Neuron (in vitro differentiated cells): ENCODE data around the gene GLA.
A peak's percentile ranks its signal among the peaks of the same experiment; 100 is the strongest.

Source experiments
- H2AFZ ChIP-seq: one replicate; pipeline ENCODE4 v1.6.1; 2013; ENCODE audit warnings: low read depth, mild to moderate bottlenecking, inconsistent platforms, low read length, moderate library complexity
- H3K27me3 ChIP-seq: one replicate; pipeline ENCODE4 v1.6.1; 2013; ENCODE audit warnings: low read length; ENCODE audit not compliant: insufficient read depth
- H3K36me3 ChIP-seq: one replicate; pipeline ENCODE4 v1.6.1; 2013; ENCODE audit warnings: low read length; ENCODE audit not compliant: insufficient read depth
- H3K4me1 ChIP-seq: one replicate; pipeline ENCODE4 v1.6.1; 2013; ENCODE audit warnings: low read length; ENCODE audit not compliant: insufficient read depth
- H3K4me3 ChIP-seq: 2 replicates; pipeline ENCODE4 v1.5.1; 2013; ENCODE audit warnings: mild to moderate bottlenecking, low read length, moderate library complexity
- H3K9me3 ChIP-seq: one replicate; pipeline ENCODE4 v1.6.1; 2013; ENCODE audit warnings: low read length

The GLA gene

DNA sequence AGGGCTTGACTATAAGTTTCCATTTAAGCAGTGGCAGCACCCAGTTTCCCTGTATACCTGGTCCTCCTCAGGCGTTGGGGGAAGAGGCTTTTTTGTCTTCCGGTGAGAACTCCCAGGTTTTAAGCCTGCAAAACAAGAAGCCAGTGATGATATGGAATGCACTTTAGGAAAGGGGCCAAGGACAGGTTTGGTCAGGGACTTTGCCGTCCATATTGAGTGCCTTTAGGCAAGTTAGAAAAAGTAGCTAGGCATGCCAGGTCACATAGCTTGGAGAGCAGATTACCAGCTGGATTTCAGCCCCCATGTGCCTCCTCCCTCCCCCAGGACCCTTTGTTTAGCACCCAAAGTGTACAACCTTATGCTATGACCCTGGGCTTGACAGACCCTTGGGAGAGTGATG, 45.6 kb downstream of the GLA start:
- Histone ChIP-seq H3K27me3 (no peaks in the 10 kb centered on the region), H3K4me1 (no peaks in the 10 kb centered on the region), H3K36me3 (no peaks in the 10 kb centered on the region), H3K9me3 (no peaks in the 10 kb centered on the region), H3K4me3 (no peak overlapping the region), H2AFZ (no peak overlapping the region)

DNA sequence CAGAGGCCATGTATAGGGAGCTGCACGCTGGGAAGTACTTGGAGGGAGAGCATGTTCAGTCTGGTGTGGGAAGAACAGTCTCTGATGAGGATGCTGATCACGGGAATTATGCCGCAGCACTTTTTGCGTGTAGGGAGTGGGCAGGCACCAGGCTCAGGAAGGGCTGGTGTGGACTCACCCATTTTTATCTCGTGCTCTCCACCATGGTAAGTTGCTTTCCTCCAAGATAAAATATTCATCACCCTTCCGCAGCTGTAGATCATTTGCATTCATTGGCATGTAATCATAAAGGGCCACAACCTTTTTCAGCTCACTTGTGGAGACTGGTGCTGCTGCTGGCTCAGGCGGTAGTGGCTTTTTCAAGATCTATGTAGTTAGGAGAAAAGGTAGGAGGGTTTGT, 47.3 kb downstream of the GLA start:
- H3K27me3 ChIP-seq, result no peaks in the 10 kb centered on the region
- no peak overlapping the region for H2AFZ ChIP-seq
- H3K4me1 ChIP-seq, result no peaks in the 10 kb centered on the region
- no peaks in the 10 kb centered on the region for H3K9me3 ChIP-seq
- no peak overlapping the region for H3K4me3 ChIP-seq
- H3K36me3 ChIP-seq, result no peaks in the 10 kb centered on the region

DNA sequence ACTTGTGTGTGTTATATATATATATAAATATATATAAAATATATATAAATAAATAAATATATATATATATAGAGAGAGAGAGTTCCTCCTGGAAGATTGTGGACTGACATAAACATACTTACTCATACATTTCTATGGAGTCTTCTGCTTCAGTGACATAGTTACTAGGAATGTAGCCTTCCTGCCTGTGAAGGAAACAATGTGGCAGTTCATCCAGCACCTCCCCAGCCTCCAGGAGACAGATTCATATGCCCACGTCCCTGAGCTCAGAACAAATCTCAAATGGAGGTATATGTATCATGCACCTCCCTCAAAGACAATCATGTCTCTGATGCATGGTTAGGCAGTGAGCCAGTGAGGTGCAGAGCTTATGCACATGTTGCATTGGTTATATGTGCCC, 47.8 kb downstream of the GLA start:
- H3K4me1 ChIP-seq, result no peaks in the 10 kb centered on the region
- no peak overlapping the region for H3K4me3 ChIP-seq
- H3K9me3 ChIP-seq, result no peaks in the 10 kb centered on the region
- no peaks in the 10 kb centered on the region for H3K27me3 ChIP-seq
- no peak overlapping the region for H2AFZ ChIP-seq
- no peaks in the 10 kb centered on the region for H3K36me3 ChIP-seq

DNA sequence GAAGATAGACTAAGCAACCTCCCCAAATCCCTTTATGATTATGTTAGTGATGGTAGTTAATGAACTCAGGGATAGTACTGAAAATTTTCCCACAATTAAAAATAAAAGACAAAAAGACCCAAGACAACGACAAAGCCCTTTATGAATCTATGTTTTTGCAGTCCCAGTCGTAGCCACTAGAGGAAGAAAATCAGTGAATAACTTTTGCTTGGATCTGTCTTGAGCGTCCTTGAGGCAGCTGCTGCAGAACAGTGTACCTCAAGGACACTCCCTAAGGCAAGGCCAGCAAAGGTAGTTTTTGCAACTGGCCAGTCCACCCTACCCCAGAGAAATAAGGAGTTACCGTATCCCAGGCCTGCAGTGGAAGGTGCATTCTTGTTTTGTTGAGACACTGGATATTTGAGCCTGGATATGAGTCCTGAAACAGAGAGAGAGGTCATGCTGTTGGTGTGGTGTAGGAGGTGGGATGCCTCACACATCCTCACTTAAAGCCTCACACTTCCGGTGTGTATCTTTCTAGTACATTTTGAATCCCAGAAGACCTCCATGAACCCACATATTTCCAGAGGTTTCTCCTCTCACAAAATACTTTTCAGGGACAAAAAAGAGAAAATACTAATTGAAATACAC, 50.4 kb downstream of the GLA start:
- Histone ChIP-seq H3K4me1 (no peaks in the 10 kb centered on the region), H3K27me3 (no peaks in the 10 kb centered on the region), H3K36me3 (no peaks in the 10 kb centered on the region), H2AFZ (no peak overlapping the region), H3K4me3 (no peak overlapping the region), H3K9me3 (no peaks in the 10 kb centered on the region)

DNA sequence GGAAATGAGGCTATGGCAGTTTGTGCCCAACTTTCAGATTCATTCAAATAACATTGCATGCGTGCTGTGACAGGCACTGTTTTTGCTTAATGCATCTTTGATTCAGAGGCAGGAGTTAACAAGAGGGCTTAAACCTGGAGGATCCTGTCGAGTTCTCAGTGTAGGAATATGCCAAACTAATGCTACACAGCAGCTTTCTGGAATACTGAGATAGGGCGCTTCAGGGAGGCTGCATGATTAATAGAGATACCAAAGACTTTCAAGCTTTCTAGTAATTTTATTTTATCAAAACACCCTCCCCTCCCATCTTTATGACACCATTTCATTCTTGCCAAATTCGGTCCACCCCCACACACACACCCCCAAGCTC, 58.5 kb downstream of the GLA start:
- no peaks in the 10 kb centered on the region for H3K9me3 ChIP-seq
- peak overlapping the region; percentile 90 for H2AFZ ChIP-seq
- H3K27me3 ChIP-seq, result no peaks in the 10 kb centered on the region
- H3K4me3 ChIP-seq, result peak overlapping the region; percentile 64
- H3K36me3 ChIP-seq, result no peaks in the 10 kb centered on the region
- peaks cover 9% of the 10 kb centered on the region for H3K4me1 ChIP-seq

DNA sequence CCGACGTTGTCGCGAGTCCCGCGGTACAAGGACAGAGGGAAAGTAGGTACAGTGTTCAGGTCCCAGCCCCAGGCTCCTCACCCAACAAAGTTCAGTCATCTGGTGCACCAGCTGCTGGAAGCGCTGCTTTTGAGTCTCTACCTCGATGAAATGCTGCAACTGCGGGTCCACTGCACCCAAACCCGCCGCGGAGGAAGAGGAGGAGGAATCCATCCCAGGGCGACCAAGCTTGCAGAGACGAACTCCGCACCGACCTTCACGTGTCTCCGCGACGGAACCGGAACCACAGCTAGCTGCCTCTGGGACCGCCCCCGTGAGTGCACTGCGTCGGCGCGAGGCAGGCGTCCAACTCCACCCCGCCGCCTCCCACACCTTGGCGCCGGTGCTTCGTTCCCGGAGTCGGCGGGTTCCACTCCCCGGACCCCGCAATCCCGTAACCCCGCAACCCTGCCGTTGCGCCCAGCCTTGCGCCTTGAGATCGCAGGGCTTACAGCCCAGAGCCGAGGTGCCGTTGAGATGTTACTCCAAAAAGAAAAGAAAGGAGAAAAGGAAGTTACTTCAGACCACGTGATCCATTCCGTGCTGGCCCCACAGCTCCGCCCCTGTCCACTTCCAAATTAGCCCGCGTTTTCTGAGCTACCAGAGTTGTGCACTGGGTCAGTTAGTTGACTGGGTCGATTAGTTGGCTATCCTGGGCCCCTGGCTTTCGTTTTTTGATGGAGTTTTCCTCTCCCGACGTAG, 59.1 kb downstream of the GLA start, which contains the start of gene TIMM8A:
TIMM8A (minus strand) TSS at position 291 of the 741 bp plus-strand sequence; CDS start at position 213, 78 bp downstream.
- Histone ChIP-seq H3K27me3 (no peaks in the 10 kb centered on the region), H3K9me3 (no peaks in the 10 kb centered on the region), H2AFZ (peak within 1 kb of the TSS; percentile 90), H3K36me3 (no peaks in the 10 kb centered on the region), H3K4me1 (peaks cover 9% of the 10 kb centered on the region), H3K4me3 (peak within 1 kb of the TSS; percentile 64)

DNA sequence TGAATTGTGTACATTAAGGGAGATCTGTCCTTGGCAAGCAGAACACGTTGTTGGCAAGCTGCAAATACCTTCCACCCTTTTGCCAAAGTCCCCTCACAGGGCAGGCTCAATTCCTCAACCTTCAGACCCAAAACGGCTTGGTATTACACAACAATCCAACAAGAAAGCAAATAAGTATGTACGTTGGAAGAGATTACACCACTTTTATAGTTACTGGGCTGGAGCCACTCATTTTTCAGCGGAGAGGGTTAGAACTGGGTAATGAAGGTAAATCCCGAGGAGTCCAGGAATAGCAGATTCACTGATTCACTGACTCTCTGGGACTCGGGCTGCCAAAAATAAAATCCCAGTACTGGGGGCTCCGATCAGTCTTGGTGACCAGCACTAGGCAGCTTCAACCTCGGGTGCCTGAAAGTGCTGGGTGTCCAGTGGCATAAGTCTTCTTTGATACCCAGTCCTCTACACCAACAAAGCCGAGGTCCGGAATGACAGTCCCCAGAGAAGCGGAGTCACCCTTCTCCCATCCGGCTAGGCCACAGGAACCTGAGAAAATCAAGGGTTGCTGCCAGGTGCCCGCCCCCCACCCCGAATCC, 59.8 kb downstream of the GLA start:
- Histone ChIP-seq H3K9me3 (no peaks in the 10 kb centered on the region), H3K4me3 (peak overlapping the region; percentile 64), H3K36me3 (no peaks in the 10 kb centered on the region), H3K27me3 (no peaks in the 10 kb centered on the region), H3K4me1 (peaks cover 9% of the 10 kb centered on the region), H2AFZ (peak overlapping the region; percentile 90)
